HG03135 (cell line): ENCODE results near the gene VKORC1L1.
"Not testable (repeated sequence)": the region's sequence is repeated elsewhere in the genome, so short reads cannot be mapped to it uniquely, and the experiment has no call there.

Experiments used
- ATAC-seq: cut with Tn5 transposase; IDR thresholded peaks from one replicate; pipeline ENCODE4 v1.9.1; 2021; ENCODE audit warnings: mild to moderate bottlenecking, moderate library complexity; ENCODE audit not compliant: unreplicated experiment

Gene VKORC1L1

DNA sequence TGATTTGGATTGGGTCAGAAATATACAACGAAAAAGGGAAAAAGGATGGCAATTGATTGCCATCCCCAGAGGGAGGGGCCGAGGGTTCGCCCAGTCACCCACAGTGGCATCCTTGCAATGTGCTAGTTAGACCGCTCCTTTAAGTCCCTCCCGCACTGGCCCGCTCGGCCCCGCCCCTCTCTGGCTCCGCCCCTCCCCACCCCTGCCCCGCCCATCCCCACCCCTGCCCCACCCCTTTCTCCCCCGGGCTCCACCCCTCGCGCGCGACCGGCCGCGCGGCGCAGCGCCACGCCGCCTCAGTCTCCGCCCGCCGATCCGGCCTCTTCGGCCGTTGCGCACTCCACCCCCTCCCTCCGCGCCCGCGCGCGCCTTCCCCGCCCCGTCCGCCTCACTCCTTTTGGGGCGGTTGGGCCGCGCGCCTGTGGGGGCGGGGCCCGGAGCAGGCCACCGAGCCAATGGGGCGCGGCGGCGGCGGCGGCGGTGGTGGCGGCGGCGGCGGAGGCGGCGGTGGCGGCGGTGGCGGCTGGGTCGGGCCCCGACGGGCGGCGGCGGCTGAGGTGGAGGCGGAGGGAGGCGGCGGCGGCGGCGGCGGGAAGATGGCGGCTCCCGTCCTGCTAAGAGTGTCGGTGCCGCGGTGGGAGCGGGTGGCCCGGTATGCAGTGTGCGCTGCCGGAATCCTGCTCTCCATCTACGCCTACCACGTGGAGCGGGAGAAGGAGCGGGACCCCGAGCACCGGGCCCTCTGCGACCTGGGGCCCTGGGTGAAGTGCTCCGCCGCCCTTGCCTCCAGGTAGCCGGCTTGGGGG lies at the start of gene VKORC1L1:
Gene VKORC1L1 (plus strand): TSS at position 299 of the 806 bp plus-strand sequence. CDS start 298 bp downstream, at position 597.
- ATAC-seq = peak; percentile 86

DNA sequence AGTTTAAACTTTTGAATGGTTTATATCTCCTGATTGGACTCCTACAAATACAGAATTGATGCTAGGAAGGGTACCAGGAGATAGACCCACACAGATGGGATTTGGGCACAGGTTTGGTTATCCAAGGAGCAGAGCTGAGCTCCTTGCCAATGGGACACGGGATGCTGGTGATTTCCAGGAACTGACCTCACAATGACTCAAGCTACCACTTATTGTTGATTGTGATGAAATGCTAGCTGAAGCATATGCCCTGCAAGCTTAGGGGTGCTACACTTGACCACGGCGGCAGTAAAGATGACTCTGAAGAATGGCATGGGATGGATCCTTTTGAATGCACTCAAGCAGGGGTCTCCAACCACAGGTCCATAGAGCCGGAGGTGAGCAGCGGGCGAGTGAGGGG lies 45.5 kb upstream of the VKORC1L1 start:
- no peak for ATAC-seq

GRCh38 chr7:65832281-65832680 lies 40.6 kb upstream of the VKORC1L1 start:
- ATAC-seq = no peak

- ATAC-seq = not testable (repeated sequence)
Measured at GRCh38 chr7:65836684-65837083, 36.2 kb upstream of the VKORC1L1 start.

DNA sequence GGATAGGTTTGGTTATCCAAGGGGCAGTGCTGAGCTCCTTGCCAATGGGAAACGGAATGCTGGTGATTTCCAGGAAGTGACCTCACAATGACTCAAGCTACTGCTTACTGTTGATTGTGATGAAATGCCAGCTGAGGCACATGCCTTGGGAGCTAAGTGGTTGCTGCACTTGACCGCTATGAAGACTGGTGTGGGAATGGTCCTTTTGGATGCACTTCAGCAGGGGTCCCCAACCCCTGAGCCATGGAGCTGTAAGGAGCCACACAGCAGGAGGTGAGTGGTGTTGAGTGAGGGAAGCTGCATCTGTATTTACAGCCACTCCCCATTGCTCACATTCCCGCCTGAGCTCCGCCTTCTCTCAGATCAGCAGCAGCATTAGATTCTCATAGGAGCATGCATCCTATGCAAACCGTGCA lies 35.3 kb upstream of the VKORC1L1 start:
- ATAC-seq = not testable (repeated sequence)

- no peak for ATAC-seq
Measured at GRCh38 chr7:65839846-65840245, 33.0 kb upstream of the VKORC1L1 start.

DNA sequence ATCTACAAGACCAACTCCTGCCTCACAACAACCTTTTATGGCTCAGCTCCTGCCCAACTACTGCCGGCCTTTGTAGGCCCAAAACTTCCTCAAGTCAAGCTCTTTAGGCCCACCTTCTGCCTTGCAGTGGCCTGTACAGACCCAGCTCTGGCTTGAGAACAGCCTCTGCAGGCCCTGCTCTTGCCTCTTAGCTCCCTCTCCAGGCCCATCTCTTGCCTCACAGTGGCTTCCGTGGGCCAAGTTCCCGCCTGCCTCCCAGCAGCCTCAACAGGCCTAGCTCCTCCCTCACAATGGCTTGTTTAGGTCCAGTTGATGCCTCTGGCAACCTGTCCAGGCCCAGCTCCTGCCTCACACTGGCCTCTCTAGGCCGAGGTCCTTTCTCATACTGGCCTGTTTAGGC lies 32.4 kb upstream of the VKORC1L1 start:
- ATAC-seq = no peak

DNA sequence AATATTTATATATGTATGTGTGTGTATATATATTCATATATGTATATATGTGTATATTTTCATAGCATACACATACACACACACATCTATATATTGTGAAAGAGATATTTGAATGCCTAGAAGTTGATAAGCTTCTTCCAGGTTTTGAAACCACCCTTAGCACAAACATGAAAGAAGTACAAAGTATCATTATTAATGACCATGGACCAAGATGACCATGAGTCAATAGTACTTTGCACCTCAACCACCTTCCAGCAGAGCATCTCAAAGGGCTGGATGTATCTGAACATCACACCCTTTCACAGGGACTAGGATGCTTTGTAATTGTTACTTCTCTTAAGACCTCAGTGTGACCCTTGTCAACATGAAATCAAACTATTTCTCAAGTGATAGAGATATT lies 29.3 kb upstream of the VKORC1L1 start:
- not testable (repeated sequence) for ATAC-seq

- ATAC-seq = no peak
Measured at GRCh38 chr7:65846008-65846570, 26.8 kb upstream of the VKORC1L1 start.

DNA sequence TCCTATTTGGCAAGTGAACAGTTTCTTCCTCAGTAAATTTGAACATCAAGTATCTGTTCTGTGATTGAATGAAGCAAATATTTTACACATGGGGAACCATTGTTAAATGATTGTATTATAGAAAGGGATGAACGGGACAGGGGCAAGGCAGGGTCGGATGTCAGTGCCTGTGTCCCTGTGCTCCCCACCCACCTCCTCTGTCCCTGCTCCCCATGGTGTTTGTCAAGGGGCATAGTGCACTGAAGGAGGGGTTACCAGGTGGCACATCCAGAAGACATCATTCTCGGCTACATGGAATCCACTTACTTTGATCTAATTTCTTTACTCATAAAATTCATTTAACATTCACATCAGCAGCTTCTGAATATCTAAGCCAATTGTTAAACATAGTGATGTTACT lies 19.4 kb upstream of the VKORC1L1 start:
- ATAC-seq = not testable (repeated sequence)

- not testable (repeated sequence) for ATAC-seq
Measured at GRCh38 chr7:65853892-65854291, 19.0 kb upstream of the VKORC1L1 start.

GRCh38 chr7:65857321-65857894 lies 15.5 kb upstream of the VKORC1L1 start:
- not testable (repeated sequence) for ATAC-seq

- not testable (repeated sequence) for ATAC-seq
Measured at GRCh38 chr7:65858660-65859059, 14.2 kb upstream of the VKORC1L1 start.

- ATAC-seq = not testable (repeated sequence)
Measured at GRCh38 chr7:65866244-65866643, 6.6 kb upstream of the VKORC1L1 start.

DNA sequence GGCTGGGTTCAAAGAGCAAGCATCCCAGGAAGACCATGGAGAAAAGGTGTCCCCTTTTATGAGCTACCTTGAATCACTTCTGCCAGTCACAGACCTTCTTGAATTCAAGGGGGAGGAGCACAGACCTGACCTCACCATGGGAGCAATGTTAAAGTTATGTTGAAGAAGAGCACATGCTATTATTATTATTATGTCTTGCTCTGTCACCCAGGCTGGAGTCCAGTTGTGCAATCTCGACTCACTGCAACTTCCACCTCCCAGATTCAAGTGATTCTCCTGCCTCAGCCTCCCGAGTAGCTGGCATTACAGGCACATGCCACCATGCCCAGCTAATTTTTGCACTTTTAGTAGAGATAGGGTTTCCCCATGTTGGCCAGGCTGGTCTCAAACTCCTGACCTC lies 5.2 kb upstream of the VKORC1L1 start:
- ATAC-seq = not testable (repeated sequence)

DNA sequence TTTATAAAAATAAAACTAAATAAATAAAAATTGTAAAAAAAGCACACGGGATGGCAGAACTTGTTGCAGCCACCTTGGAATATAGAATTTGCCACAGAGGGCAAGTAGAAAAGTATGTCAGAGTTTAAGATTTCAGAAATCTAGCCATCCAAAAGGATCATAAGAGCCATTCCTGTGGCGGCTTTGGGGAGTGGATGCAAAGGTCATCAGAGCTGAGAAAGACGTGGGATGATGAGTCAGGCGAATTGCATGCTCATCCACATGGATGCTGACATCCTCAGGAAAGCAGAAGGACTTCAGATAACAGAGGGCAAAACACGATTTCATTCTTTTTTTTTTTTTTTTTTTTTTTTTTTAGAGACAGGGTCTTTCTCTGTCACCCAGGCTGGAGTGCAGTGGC lies 3.6 kb upstream of the VKORC1L1 start:
- not testable (repeated sequence) for ATAC-seq

- not testable (repeated sequence) for ATAC-seq
Measured at GRCh38 chr7:65871451-65871850, 1.4 kb upstream of the VKORC1L1 start.

DNA sequence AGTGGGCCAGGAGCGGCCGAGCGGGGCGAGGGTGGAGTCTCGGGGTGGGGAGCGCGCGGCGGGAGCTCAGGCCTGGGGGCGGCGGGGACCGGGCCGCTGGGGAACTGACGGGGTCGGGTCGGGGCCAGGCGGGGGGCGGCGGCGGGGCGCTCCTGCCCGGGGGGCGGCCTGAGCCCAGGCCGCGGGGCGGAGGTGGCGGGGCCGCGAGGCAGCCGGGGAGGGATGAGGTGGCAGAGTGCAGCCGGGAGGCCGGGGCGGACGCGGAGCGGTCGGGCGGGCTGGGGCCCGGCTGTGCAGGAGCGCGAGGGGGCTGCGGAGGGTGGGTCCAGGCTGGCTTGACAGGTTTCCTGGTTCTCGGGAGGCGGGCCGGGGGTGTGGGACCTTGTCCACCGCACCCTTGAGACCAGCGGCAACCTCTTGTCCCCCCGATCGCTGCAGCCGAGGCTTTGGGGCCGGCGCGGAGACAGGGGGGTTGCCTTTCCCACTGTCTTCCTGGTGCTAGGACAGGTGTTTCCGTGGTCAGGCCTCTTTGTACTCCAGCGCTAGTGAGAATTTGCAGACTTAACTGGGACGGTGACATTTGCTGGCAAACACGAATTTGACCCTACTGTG lies 814 bp downstream of the VKORC1L1 start:
- peak; percentile 45 for ATAC-seq

- ATAC-seq = not testable (repeated sequence)
Measured at GRCh38 chr7:65875715-65876114, 2.8 kb downstream of the VKORC1L1 start.

DNA sequence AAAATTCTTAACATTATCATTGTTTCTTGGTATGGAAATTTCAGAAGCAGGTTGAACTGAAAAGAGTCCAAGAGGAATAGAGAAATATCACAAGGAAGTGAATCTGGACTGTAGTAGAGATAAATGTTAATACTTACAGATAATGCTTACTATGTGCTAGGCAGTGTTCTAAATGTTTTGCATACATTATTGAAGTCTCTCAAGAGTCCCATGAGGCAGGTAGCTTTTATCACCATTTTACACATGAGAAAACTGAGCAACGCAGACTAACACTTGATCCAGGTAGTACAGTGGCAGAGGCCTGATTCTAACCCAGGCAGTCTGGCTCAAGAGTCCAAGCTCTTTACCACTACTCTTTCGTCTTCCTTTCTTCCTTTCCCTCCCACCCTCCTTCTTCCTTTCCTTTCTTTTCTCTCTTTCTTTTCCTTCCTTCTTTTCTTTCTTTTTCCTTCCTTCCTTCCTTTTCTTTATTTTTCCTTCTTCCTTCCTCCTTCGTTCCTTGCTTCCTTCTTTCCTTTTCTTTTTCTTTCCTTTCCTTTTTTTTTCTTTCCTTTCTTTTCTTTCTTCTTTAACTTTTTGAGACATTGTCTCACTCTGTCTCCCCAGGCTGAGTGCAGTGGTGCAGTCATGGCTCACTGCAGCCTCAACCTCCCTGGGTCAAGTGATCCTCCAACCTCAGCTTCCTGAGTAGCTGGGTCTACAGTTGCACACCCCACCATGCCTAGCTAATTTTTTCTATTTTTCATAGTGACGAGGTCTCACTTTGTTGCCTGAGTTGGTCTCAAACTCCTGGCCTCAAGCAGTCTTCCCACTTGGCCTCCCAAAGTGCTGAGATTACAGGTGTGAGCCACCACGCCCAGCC lies 6.6 kb downstream of the VKORC1L1 start:
- not testable (repeated sequence) for ATAC-seq

DNA sequence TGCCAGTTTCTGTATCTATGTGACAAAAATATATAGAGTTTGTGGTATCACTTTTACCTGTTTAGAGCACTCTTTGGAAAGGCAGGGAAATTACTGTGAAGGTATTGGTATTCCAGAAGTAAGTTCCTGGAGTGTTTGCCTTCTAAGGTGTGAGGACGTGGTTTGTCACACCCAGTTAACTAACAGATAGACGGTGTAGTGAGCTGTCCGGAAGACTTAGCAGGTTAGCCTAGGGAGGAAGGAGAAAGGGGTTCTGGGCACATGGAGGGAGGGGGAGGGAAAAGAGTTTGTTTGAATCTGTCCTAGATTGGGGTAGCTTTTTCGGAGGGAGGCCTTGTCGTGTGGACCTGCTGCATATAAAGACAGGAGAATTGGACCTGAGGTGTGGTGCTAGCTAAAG lies 7.4 kb downstream of the VKORC1L1 start:
- ATAC-seq = not testable (repeated sequence)
